SK-N-SH (cell line): ENCODE results near the gene PER3. TPM values are rescaled to one million over a fixed set of nuclear protein-coding genes. Genes with fewer than 3 reads are reported as not detected.
"Not testable (repeated sequence)": the region's sequence is repeated elsewhere in the genome, so short reads cannot be mapped to it uniquely, and the experiment has no call there.

Experiments
- CTCF ChIA-PET: fragments of 300-600, 350-600 bp; formaldehyde crosslinking; extraction: SDS; loops from one replicate; lab custom pipeline; 2021; lab: Yijun Ruan, JAX
- POLR2A ChIA-PET: fragments of 350-600 bp; sonication (Branson Sonifier 250); formaldehyde crosslinking; extraction: SDS; loops from one replicate; lab custom pipeline; 2020; ENCODE audit warnings: antibody characterized with exemption, inconsistent platforms; lab: Yijun Ruan, JAX
- DNase-seq: peaks from one replicate; pipeline ENCODE4 v3.0.0; 2012
- H2AFZ ChIP-seq: fragments of 200-600 bp; sonication (generic); 2 replicates; pipeline ENCODE4 v1.8.1; 2016; ENCODE audit warnings: antibody characterized with exemption, mild to moderate bottlenecking, low read depth
- H3F3A ChIP-seq: fragments of 200-600 bp; sonication (generic); replicated peaks from 2 replicates; pipeline ENCODE3; 2016; ENCODE audit warnings: antibody characterized with exemption, mild to moderate bottlenecking; ENCODE audit not compliant: insufficient read depth
- H3K27ac ChIP-seq, 2 experiments: fragments of 200-500 bp in 1 of 2; fragments of 200-600 bp in 1 of 2; sonication (Bioruptor generic) in 1 of 2; sonication (generic), shearing (Covaris generic) in 1 of 2; 2 replicates each; pipeline versions ENCODE4 v1.5.1 to v1.6.1; 2014 to 2016; ENCODE audit warnings: low read depth in 2 of 2, inconsistent platforms in 1 of 2, low read length in 1 of 2, mild to moderate bottlenecking in 1 of 2, mixed read lengths in 1 of 2
- H3K27me3 ChIP-seq: fragments of 200-600 bp; sonication (generic), shearing (Covaris generic); 2 replicates; pipeline ENCODE4 v1.6.1; 2016; ENCODE audit warnings: mixed run types; ENCODE audit not compliant: insufficient read depth
- H3K36me3 ChIP-seq, 2 experiments: fragments of 200-500 bp in 1 of 2; fragments of 200-600 bp in 1 of 2; sonication (Bioruptor generic) in 1 of 2; sonication (generic) in 1 of 2; replicated peaks in 1 of 2; 2 replicates each; pipeline versions ENCODE3 to v1.5.1; 2014 to 2016; ENCODE audit warnings: low read length in 1 of 2, mild to moderate bottlenecking in 1 of 2; ENCODE audit not compliant: insufficient read depth in 2 of 2, control insufficient read depth in 1 of 2
- H3K4me1 ChIP-seq, 2 experiments: fragments of 200-500 bp in 1 of 2; fragments of 200-600 bp in 1 of 2; sonication (Bioruptor generic) in 1 of 2; sonication (generic), shearing (Covaris generic) in 1 of 2; 2 replicates each; pipeline versions ENCODE4 v1.5.1 to v1.6.1; 2014 to 2016; ENCODE audit warnings: low read depth in 1 of 2, low read length in 1 of 2, mixed run types in 1 of 2; ENCODE audit not compliant: insufficient read depth in 2 of 2, control insufficient read depth in 1 of 2
- H3K4me2 ChIP-seq: fragments of 200-600 bp; sonication (generic), shearing (Covaris generic); 2 replicates; pipeline ENCODE4 v1.6.1; 2017; ENCODE audit warnings: mixed run types
- H3K4me3 ChIP-seq, 2 experiments: fragments of 200-500 bp in 1 of 2; fragments of 200-600 bp in 1 of 2; sonication (Bioruptor generic) in 1 of 2; sonication (generic), shearing (Covaris generic) in 1 of 2; 2 replicates each; pipeline versions ENCODE4 v1.5.1 to v1.8.1; 2014 to 2016; ENCODE audit warnings: low read depth in 2 of 2, inconsistent platforms in 1 of 2, low read length in 1 of 2, mild to moderate bottlenecking in 1 of 2, mixed read lengths in 1 of 2, moderate library complexity in 1 of 2
- H3K79me2 ChIP-seq: fragments of 200-600 bp; sonication (generic); 2 replicates; pipeline ENCODE4 v1.8.1; 2017; ENCODE audit warnings: mild to moderate bottlenecking; ENCODE audit not compliant: insufficient read depth
- H3K9ac ChIP-seq: fragments of 200-600 bp; sonication (generic); 2 replicates; pipeline ENCODE4 v1.6.1; 2017; ENCODE audit warnings: mixed run types
- H3K9me2 ChIP-seq: fragments of 200-600 bp; sonication (generic); 2 replicates; pipeline ENCODE4 v1.6.1; 2017; ENCODE audit warnings: mixed run types
- H3K9me3 ChIP-seq: fragments of 200-600 bp; sonication (generic); 2 replicates; pipeline ENCODE4 v1.6.1; 2017; ENCODE audit warnings: mixed run types, mild to moderate bottlenecking, moderate library complexity
- H4K20me1 ChIP-seq: fragments of 200-600 bp; sonication (generic); 2 replicates; pipeline ENCODE4 v1.6.1; 2017; ENCODE audit warnings: mild to moderate bottlenecking, mixed run types; ENCODE audit not compliant: insufficient read depth
- CHD2 ChIP-seq: fragments of 150-350 bp; IDR thresholded peaks from 2 replicates; pipeline ENCODE4 v1.6.1; 2018; ENCODE audit warnings: low read length; ENCODE audit not compliant: partially characterized antibody
- CTCF ChIP-seq: fragments of 200-600 bp; sonication (generic); IDR thresholded peaks from 2 replicates; pipeline ENCODE4 v1.6.1; 2017; ENCODE audit warnings: antibody characterized with exemption, mild to moderate bottlenecking, moderate library complexity
- ELF1 ChIP-seq: IDR thresholded peaks from 2 replicates; pipeline ENCODE4 v1.4.0; 2012
- EZH2phosphoT487 ChIP-seq: fragments of 200-600 bp; sonication (generic); IDR thresholded peaks from 2 replicates; pipeline ENCODE4 v1.6.1; 2017; ENCODE audit warnings: low read depth, mixed run types, mild to moderate bottlenecking, antibody characterized with exemption, moderate library complexity, borderline replicate concordance
- FOXJ3 ChIP-seq: sonication (generic); formaldehyde crosslinking; IDR thresholded peaks from 2 replicates; pipeline ENCODE4 v1.5.1; 2020; ENCODE audit warnings: mild to moderate bottlenecking, missing genetic modification reagents
- GATA2 ChIP-seq: sonication (generic); formaldehyde crosslinking; IDR thresholded peaks from 2 replicates; pipeline ENCODE4 v1.5.0; 2020; ENCODE audit warnings: mild to moderate bottlenecking, missing genetic modification reagents
- IRF3 ChIP-seq: fragments of 150-350 bp; IDR thresholded peaks from 2 replicates; pipeline ENCODE4 v1.6.1; 2016; ENCODE audit warnings: mild to moderate bottlenecking, low read depth, low read length
- MAX ChIP-seq: IDR thresholded peaks from 2 replicates; pipeline ENCODE4 v1.4.0; 2012; ENCODE audit warnings: low read depth
- POLR2AphosphoS5 ChIP-seq: IDR thresholded peaks from 2 replicates; pipeline ENCODE4 v1.6.1; 2012; ENCODE audit warnings: low read depth, low read length
- REST ChIP-seq: IDR thresholded peaks from 2 replicates; pipeline ENCODE4 v1.6.1; 2012; ENCODE audit warnings: mild to moderate bottlenecking, low read depth, low read length, moderate library complexity
- SMC3 ChIP-seq: IDR thresholded peaks from 2 replicates; pipeline ENCODE4 v1.6.1; 2012; ENCODE audit warnings: low read depth, low read length, improper control_type of control experiment
- TAF1 ChIP-seq: IDR thresholded peaks from 2 replicates; pipeline ENCODE4 v1.6.1; 2012; ENCODE audit warnings: low read depth, mild to moderate bottlenecking, low read length, moderate library complexity, borderline replicate concordance
- TCF12 ChIP-seq: IDR thresholded peaks from 2 replicates; pipeline ENCODE4 v1.4.0; 2012
- TEAD4 ChIP-seq: IDR thresholded peaks from 2 replicates; pipeline ENCODE4 v1.4.0; 2012; ENCODE audit warnings: mild to moderate bottlenecking, borderline replicate concordance; ENCODE audit not compliant: insufficient read depth
- YY1 ChIP-seq: IDR thresholded peaks from 2 replicates; pipeline ENCODE4 v1.4.0; 2012; ENCODE audit warnings: low read depth, mild to moderate bottlenecking
- WGBS: methylation state at CpG from one replicate; pipeline ENCODE4 v1.1.6; 2017; ENCODE audit warnings: low lambda C conversion rate; 5-methylcytosine and 5-hydroxymethylcytosine counted together
- polyA plus RNA-seq, 3 experiments: library from polyadenylated mRNA; depleted of rRNA; stranded (reverse); fragments of >200 nt; gene quantifications; 2 replicates each; pipeline ENCODE4 v1.2.3, GENCODE V29; 2012

The PER3 gene
- polyA plus RNA-seq, 1 of the 3 experiments (the other 2 are of a cell fraction) = 6.0 TPM

GRCh38 chr1:7789828-7790227 lies 5.7 kb downstream of the PER3 start:
- no peak overlapping the region for H3K9ac ChIP-seq
- H3K36me3 ChIP-seq = peaks cover 43 to 80% of the 10 kb centered on the region in 2 experiments
- no peaks in the 10 kb centered on the region; the same call in 1 of the 2 replicates for H3K9me3 ChIP-seq
- H2AFZ ChIP-seq = no peak overlapping the region
- DNase-seq = no peak
- H3K27me3 ChIP-seq = no peaks in the 10 kb centered on the region
- H3K27ac ChIP-seq = no peak overlapping the region
- H3K79me2 ChIP-seq = 0 out of 2 replicates have a peak, but pooled peaks cover 9% of the 10 kb centered on the region
- TF ChIP-seq ELF1 (no peak), TEAD4 (no peak), REST (no peak), MAX (no peak), FOXJ3 (CRISPR knock-in tag) (no peak)
- TF ChIP-seq, all 33 proteins: peak for 0
- WGBS = 81% methylated on average over 5 of the region's 5 CpGs
- no peak overlapping the region for H3K4me3 ChIP-seq
- CTCF ChIA-PET = interaction anchor here (1.2 to 1.7 kb wide), 2 partner anchors 9 to 18 kb away, joined by 4 to 5 read pairs; no protein-coding TSS in a partner anchor
- no peak overlapping the region for H3K4me2 ChIP-seq
- no peaks in the 10 kb centered on the region for H4K20me1 ChIP-seq
- no peaks in the 10 kb centered on the region for H3K9me2 ChIP-seq
- no peaks in the 10 kb centered on the region for H3F3A ChIP-seq
- peaks cover 0 to 1% of the 10 kb centered on the region in 2 experiments; a peak in 1 of 4 replicates for H3K4me1 ChIP-seq
- POLR2A ChIA-PET = no interaction called here

GRCh38 chr1:7791027-7791426 lies 6.9 kb downstream of the PER3 start:
- CTCF ChIA-PET = interaction anchor here (1.0 to 1.7 kb wide), 2 partner anchors 17 to 39 kb away, joined by 3 to 5 read pairs; no protein-coding TSS in a partner anchor
- not testable (repeated sequence) for H3K4me1 ChIP-seq

GRCh38 chr1:7795406-7795805 lies 11.3 kb downstream of the PER3 start:
- WGBS = 85% methylated on average over 12 of the region's 12 CpGs
- Histone ChIP-seq H3F3A (peaks cover 4% of the 10 kb centered on the region), H3K9me2 (no peaks in the 10 kb centered on the region), H3K4me3 (no peak overlapping the region), H2AFZ (no peak overlapping the region), H3K79me2 (no peaks in the 10 kb centered on the region), H3K4me2 (no peak overlapping the region), H3K36me3 (peaks cover 20 to 39% of the 10 kb centered on the region in 2 experiments), H3K27me3 (no peaks in the 10 kb centered on the region), H3K9me3 (no peaks in the 10 kb centered on the region), H3K9ac (no peak overlapping the region), H4K20me1 (no peaks in the 10 kb centered on the region), H3K27ac (no peak overlapping the region), H3K4me1 (no peaks in the 10 kb centered on the region)
- POLR2A ChIA-PET = no interaction called here
- DNase-seq = no peak
- CTCF ChIA-PET = interaction anchor here (0.5 to 1.5 kb wide), 2 partner anchors 13 to 28 kb away, joined by 3 to 5 read pairs; no protein-coding TSS in a partner anchor
- TF ChIP-seq YY1 = no peak
- TF ChIP-seq TAF1 = no peak
- no peak for TF ChIP-seq CTCF
- no peak for TF ChIP-seq FOXJ3 (CRISPR knock-in tag)
- no peak for TF ChIP-seq GATA2 (CRISPR knock-in tag)
- no peak for TF ChIP-seq IRF3
- no peak for TF ChIP-seq POLR2AphosphoS5
- no peak for TF ChIP-seq TCF12
- no peak for TF ChIP-seq CHD2
- no peak for TF ChIP-seq EZH2phosphoT487
- TF ChIP-seq SMC3 = no peak

More at GRCh38 chr1:7791027-7791426, 6.9 kb downstream of the PER3 start:
- H3K27ac ChIP-seq, H4K20me1 ChIP-seq, H3K79me2 ChIP-seq, H3K4me3 ChIP-seq, DNase-seq, H3K9ac ChIP-seq, H3K9me3 ChIP-seq, H3K9me2 ChIP-seq, H3K4me2 ChIP-seq, POLR2A ChIA-PET, H3F3A ChIP-seq, H2AFZ ChIP-seq, H3K27me3 ChIP-seq: not testable (repeated sequence)
- H3K36me3 ChIP-seq = peaks cover 39 to 74% of the 10 kb centered on the region in 2 experiments
- 100% methylated on average over 3 of the region's 3 CpGs for WGBS
